Panc1 (cell line): ENCODE data around the gene ABHD4. TPM values are rescaled to one million over a fixed set of nuclear protein-coding genes. Genes with fewer than 3 reads are reported as not detected.
A peak's percentile ranks its signal among the peaks of the same experiment; 100 is the strongest.

Source experiments
- ATAC-seq: fragments of 200-7000 bp; cut with Tn5 transposase; 2 replicates; pipeline ENCODE4 v1.9.1; 2020; ENCODE audit warnings: mild to moderate bottlenecking, moderate library complexity
- BruUV-seq: library from RNA; stranded (reverse); fragments of 400-500 nt; replicated peaks from 2 replicates; lab custom pipeline; 2021; lab: Mats Ljungman, UMichigan
- CTCF ChIA-PET: fragments of 300-600 bp; sonication (Branson Sonifier 250); formaldehyde crosslinking; loops from one replicate; lab custom pipeline; 2022; ENCODE audit warnings: antibody characterized with exemption; lab: Charles Lee
- POLR2A ChIA-PET: fragments of 300-600 bp; sonication (Branson Sonifier 250); formaldehyde crosslinking; loops from one replicate; lab custom pipeline; 2022; ENCODE audit warnings: antibody characterized with exemption; lab: Charles Lee
- DNase-seq: peaks from one replicate; pipeline ENCODE4 v3.0.0-alpha.2; 2010; ENCODE audit warnings: low read depth, low spot score
- H3K27ac ChIP-seq: 2 replicates; pipeline ENCODE4 v1.5.1; 2011; ENCODE audit warnings: mild to moderate bottlenecking, low read length, inconsistent platforms
- H3K27me3 ChIP-seq: fragments of 200-500 bp; sonication (Bioruptor generic); 2 replicates; pipeline ENCODE4 v1.6.0; 2014; ENCODE audit warnings: low read length, inconsistent platforms; ENCODE audit not compliant: control insufficient read depth, insufficient read depth
- H3K36me3 ChIP-seq: fragments of 200-500 bp; sonication (Bioruptor generic); 2 replicates; pipeline ENCODE4 v1.5.1; 2014; ENCODE audit warnings: inconsistent platforms, mild to moderate bottlenecking, low read length, moderate library complexity; ENCODE audit not compliant: control insufficient read depth, insufficient read depth
- H3K4me1 ChIP-seq: 2 replicates; pipeline ENCODE4 v1.5.1; 2011; ENCODE audit warnings: inconsistent platforms, mild to moderate bottlenecking, low read length, moderate library complexity; ENCODE audit not compliant: control insufficient read depth, insufficient read depth
- H3K4me3 ChIP-seq, 2 experiments: 2 replicates each; pipeline ENCODE4 v1.5.1; 2011 to 2012; ENCODE audit warnings: low read depth in 2 of 2, low read length in 2 of 2, mild to moderate bottlenecking in 2 of 2, inconsistent platforms in 1 of 2, moderate library complexity in 1 of 2
- H3K9me3 ChIP-seq: fragments of 200-500 bp; sonication (Bioruptor generic); 2 replicates; pipeline ENCODE4 v1.5.1; 2014; ENCODE audit warnings: low read depth, mild to moderate bottlenecking, inconsistent platforms, low read length, moderate library complexity; ENCODE audit not compliant: control insufficient read depth, insufficient read depth
- CTCF ChIP-seq: fragments of 450-650 bp; IDR thresholded peaks from 2 replicates; pipeline ENCODE4 v1.5.1; 2017; ENCODE audit warnings: mild to moderate bottlenecking
- POLR2AphosphoS5 ChIP-seq: IDR thresholded peaks from 2 replicates; pipeline ENCODE4 v1.6.1; 2012; ENCODE audit warnings: mild to moderate bottlenecking, low read depth, low read length, moderate library complexity
- REST ChIP-seq, 2 experiments: IDR thresholded peaks; 2 replicates each; pipeline ENCODE4 v1.6.1; 2011 to 2012; ENCODE audit warnings: low read depth in 2 of 2, control low read depth in 1 of 2, low read length in 1 of 2, mild to moderate bottlenecking in 1 of 2, moderate library complexity in 1 of 2; ENCODE audit not compliant: insufficient read depth in 1 of 2
- SIN3A ChIP-seq: IDR thresholded peaks from 2 replicates; pipeline ENCODE4 v1.6.1; 2012; ENCODE audit warnings: low read depth, mild to moderate bottlenecking, low read length, moderate library complexity, borderline replicate concordance; ENCODE audit not compliant: insufficient read depth
- TCF7L2 ChIP-seq: IDR thresholded peaks from 2 replicates; pipeline ENCODE4 v1.6.1; 2011; ENCODE audit warnings: mild to moderate bottlenecking, low read depth, low read length, inconsistent platforms
- in situ Hi-C: cut with HindIII; loops from 2 replicates; pipeline ENCODE4 v1.10.0; 2016; ENCODE audit warnings: low sequenced_read_pairs, low pct_unique_long_range_greater_than_20kb
- intact Hi-C: fragments of 100-400 bp; cut with micrococcal nuclease; formaldehyde crosslinking; loops from one replicate; pipeline ENCODE4 v1.10.0; 2022; ENCODE audit not compliant: unreplicated experiment
- total RNA-seq: library from RNA; stranded (reverse); gene quantifications from one replicate; pipeline ENCODE4 v1.2.1, GENCODE V29; 2021; ENCODE audit not compliant: unreplicated experiment

The ABHD4 gene
- total RNA-seq, 1 experiment from 2014 or later, result 5.1 TPM

- Histone ChIP-seq H3K27ac (no peak overlapping the region; the same call in 1 of the 2 replicates), H3K4me3 (peak overlapping the region in 1 of 2 experiments; percentile 68; a peak in 2 of 4 replicates), H3K9me3 (no peaks in the 10 kb centered on the region), H3K4me1 (peaks cover 6% of the 10 kb centered on the region; the same call in 1 of the 2 replicates), H3K27me3 (no peaks in the 10 kb centered on the region), H3K36me3 (no peaks in the 10 kb centered on the region; the same call in 1 of the 2 replicates)
- POLR2A ChIA-PET, result interaction anchor here (3.6 kb wide), 1 partner anchor 10 kb away, joined by 14 read pairs; the partner anchor contains the start of gene DAD1
- in situ Hi-C loops (no loop called here), intact Hi-C loops (no loop called here)
- DNase-seq (no peak), ATAC-seq (no peak)
- TF ChIP-seq REST (IDR thresholded peaks at IDR 0.05; ENCODE audit: insufficient read depth in 1 of 2, low read depth in 2 of 2, low read length in 1 of 2), result no peak
- TF ChIP-seq SIN3A, result no peak
- no peak for TF ChIP-seq CTCF
- TF ChIP-seq TCF7L2, result no peak
- no peak for TF ChIP-seq POLR2AphosphoS5
- CTCF ChIA-PET, result interaction anchor here (0.7 kb wide), 1 partner anchor 220 kb away, joined by 3 read pairs; no protein-coding TSS in a partner anchor
- no TSS peak for BruUV-seq
Measured at GRCh38 chr14:22599349-22599748, 1.2 kb downstream of the ABHD4 start.

GRCh38 chr14:22600027-22600426 is 1.9 kb downstream of the ABHD4 start:
- intact Hi-C loops (no loop called here), in situ Hi-C loops (no loop called here)
- CTCF ChIA-PET, result no interaction called here
- peaks cover 6% of the 10 kb centered on the region; the same call in 1 of the 2 replicates for H3K4me1 ChIP-seq
- no peaks in the 10 kb centered on the region; the same call in 1 of the 2 replicates for H3K36me3 ChIP-seq
- H3K4me3 ChIP-seq, result no peak overlapping the region
- no peaks in the 10 kb centered on the region for H3K9me3 ChIP-seq
- H3K27me3 ChIP-seq, result no peaks in the 10 kb centered on the region
- no peak for ATAC-seq
- no TSS peak for BruUV-seq
- DNase-seq, result no peak
- POLR2A ChIA-PET, result interaction anchor here (3.6 kb wide), 1 partner anchor 10 kb away, joined by 14 read pairs; the partner anchor contains the start of gene DAD1
- H3K27ac ChIP-seq, result no peak overlapping the region
- TF ChIP-seq REST (IDR thresholded peaks at IDR 0.05; ENCODE audit: insufficient read depth in 1 of 2, low read depth in 2 of 2, low read length in 1 of 2), result no peak
- no peak for TF ChIP-seq TCF7L2
- no peak for TF ChIP-seq SIN3A
- TF ChIP-seq CTCF, result no peak
- TF ChIP-seq POLR2AphosphoS5, result no peak
